H1 (cell line): ENCODE measurements around the gene CMBL.

ENCODE experiments used
- ATF2 ChIP-seq: IDR thresholded peaks from 2 replicates; pipeline ENCODE4 v1.6.1; 2012; ENCODE audit warnings: low read length, inconsistent platforms
- BRCA1 ChIP-seq: IDR thresholded peaks from 2 replicates; pipeline ENCODE4 v1.6.1; 2012; ENCODE audit warnings: low read depth, low read length, improper control_type of control experiment
- CTCF ChIP-seq, 3 experiments: IDR thresholded peaks; 1 replicate in 2 of 3; 2 replicates in 1 of 3; pipeline versions ENCODE4 v1.5.1 to v1.6.1; 2011; ENCODE audit warnings: low read length in 3 of 3, mild to moderate bottlenecking in 3 of 3, inconsistent platforms in 2 of 3, low read depth in 1 of 3, moderate library complexity in 1 of 3; ENCODE audit not compliant: insufficient read depth in 1 of 3; ENCODE audit errors: control extremely low read depth in 1 of 3
- EP300 ChIP-seq, 2 experiments: IDR thresholded peaks; 1 replicate in 1 of 2; 2 replicates in 1 of 2; pipeline ENCODE4 v1.6.1; 2011 to 2012; ENCODE audit warnings: low read depth in 2 of 2, low read length in 2 of 2, mild to moderate bottlenecking in 2 of 2, borderline replicate concordance in 1 of 2, inconsistent platforms in 1 of 2, moderate library complexity in 1 of 2
- EZH2 ChIP-seq: fragments of 200-600 bp; sonication (generic); IDR thresholded peaks from 2 replicates; pipeline ENCODE4 v1.7.1; 2012; ENCODE audit warnings: low read depth, mild to moderate bottlenecking, moderate library complexity, low read length, inconsistent platforms; ENCODE audit not compliant: severe bottlenecking
- HDAC2 ChIP-seq, 2 experiments: fragments of 300-600 bp in 1 of 2; sonication (generic) in 1 of 2; IDR thresholded peaks; 2 replicates each; pipeline ENCODE4 v1.6.1; 2011 to 2012; ENCODE audit warnings: low read depth in 2 of 2, low read length in 2 of 2, mild to moderate bottlenecking in 2 of 2, moderate library complexity in 2 of 2, borderline replicate concordance in 1 of 2, inconsistent platforms in 1 of 2
- JUND ChIP-seq: IDR thresholded peaks from 2 replicates; pipeline ENCODE4 v1.6.1; 2011; ENCODE audit warnings: mild to moderate bottlenecking, improper control_type of control experiment, low read length
- POLR2A ChIP-seq, 2 experiments: IDR thresholded peaks; 1 replicate in 1 of 2; 2 replicates in 1 of 2; pipeline ENCODE4 v1.6.1; 2011; ENCODE audit warnings: low read depth in 2 of 2, low read length in 2 of 2, mild to moderate bottlenecking in 2 of 2; ENCODE audit errors: control extremely low read depth in 1 of 2
- RBBP5 ChIP-seq: IDR thresholded peaks from 2 replicates; pipeline ENCODE4 v1.7.1; 2012; ENCODE audit warnings: low read depth, mild to moderate bottlenecking, inconsistent platforms, low read length, moderate library complexity, borderline replicate concordance
- TAF1 ChIP-seq: IDR thresholded peaks from 2 replicates; pipeline ENCODE4 v1.6.1; 2011; ENCODE audit warnings: mild to moderate bottlenecking, low read depth, low read length
- YY1 ChIP-seq: IDR thresholded peaks from 2 replicates; pipeline ENCODE4 v1.6.1; 2011; ENCODE audit warnings: low read depth, mild to moderate bottlenecking, low read length

DNA sequence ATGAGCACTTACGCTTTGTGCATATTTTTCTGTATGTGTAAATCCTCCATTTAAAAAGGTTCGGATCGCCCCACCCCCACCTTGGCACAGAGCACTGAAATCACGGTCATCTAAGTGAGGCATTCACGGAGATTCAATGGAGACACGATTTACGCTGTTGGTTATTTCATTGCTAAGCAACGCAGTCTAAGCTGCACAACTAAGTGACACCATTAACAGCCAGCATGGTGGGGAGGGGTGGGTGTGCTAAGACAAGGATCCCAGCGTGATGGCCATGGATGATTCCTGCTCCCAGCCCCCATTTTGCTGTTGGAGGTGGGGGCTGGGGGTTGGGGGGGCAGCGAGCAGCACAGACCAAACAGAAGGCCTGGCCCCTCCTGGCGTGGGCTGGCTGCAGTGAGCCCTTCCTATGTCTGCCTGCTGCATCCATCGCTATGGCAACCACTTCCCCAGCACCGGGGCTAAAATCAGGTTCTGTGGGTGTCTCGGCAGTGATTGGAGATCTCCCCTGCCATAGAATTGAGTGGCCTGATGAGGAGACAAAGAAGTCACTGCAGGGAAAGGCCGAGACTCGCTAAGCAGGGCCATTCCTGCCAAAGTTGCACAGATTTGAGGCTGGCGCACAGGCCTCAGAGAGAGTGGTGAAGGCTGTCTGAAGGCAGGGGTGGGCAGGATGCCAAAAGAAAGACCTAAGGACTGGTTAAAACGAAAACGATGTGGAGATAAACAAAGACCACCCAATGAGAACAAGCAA, 31.5 kb upstream of the CMBL start:
- no peak for TF ChIP-seq EP300 (IDR thresholded peaks at IDR 0.05; ENCODE audit: borderline replicate concordance in 1 of 2, low read depth in 2 of 2, low read length in 2 of 2)
- TF ChIP-seq BRCA1 = no peak
- TF ChIP-seq TAF1 = no peak
- TF ChIP-seq EZH2 = no peak
- TF ChIP-seq HDAC2 (IDR thresholded peaks at IDR 0.05; ENCODE audit: borderline replicate concordance in 1 of 2, low read depth in 2 of 2, low read length in 2 of 2) = no peak
- no peak for TF ChIP-seq CTCF (IDR thresholded peaks at IDR 0.05; ENCODE audit: control extremely low read depth in 1 of 3, insufficient read depth in 1 of 3, low read depth in 1 of 3, low read length in 3 of 3)
- no peak for TF ChIP-seq POLR2A (IDR thresholded peaks at IDR 0.05; ENCODE audit: control extremely low read depth in 1 of 2, low read depth in 2 of 2, low read length in 2 of 2)
- TF ChIP-seq YY1 = no peak
- no peak for TF ChIP-seq RBBP5
- no peak for TF ChIP-seq ATF2
- no peak for TF ChIP-seq JUND
